Karpas-422 (cell line): ENCODE data around the gene CPNE5. TPM values are rescaled to one million over a fixed set of nuclear protein-coding genes. Genes with fewer than 3 reads are reported as not detected.

Source experiments
- DNase-seq: peaks from one replicate; pipeline ENCODE4 v3.0.0-alpha.2; 2015
- H2AFZ ChIP-seq: fragments of 200-600 bp; sonication (generic); 2 replicates; pipeline ENCODE4 v1.6.1; 2014; ENCODE audit warnings: antibody characterized with exemption, low read length, mixed read lengths
- H3K27ac ChIP-seq: fragments of 200-600 bp; sonication (generic); 2 replicates; pipeline ENCODE4 v1.5.1; 2014; ENCODE audit warnings: mild to moderate bottlenecking, low read length, moderate library complexity
- H3K27me3 ChIP-seq: fragments of 200-600 bp; sonication (generic); 2 replicates; pipeline ENCODE4 v1.6.1; 2014; ENCODE audit warnings: low read length, mixed read lengths
- H3K36me3 ChIP-seq: fragments of 200-600 bp; sonication (generic); 2 replicates; pipeline ENCODE4 v1.6.1; 2014; ENCODE audit warnings: low read length, mixed read lengths; ENCODE audit not compliant: insufficient read depth
- H3K4me1 ChIP-seq: fragments of 200-600 bp; sonication (generic); 2 replicates; pipeline ENCODE4 v1.6.1; 2014; ENCODE audit warnings: mild to moderate bottlenecking, low read length, mixed read lengths
- H3K4me2 ChIP-seq: fragments of 200-600 bp; sonication (generic); 2 replicates; pipeline ENCODE4 v1.6.1; 2014; ENCODE audit warnings: low read length, low read depth, mild to moderate bottlenecking; ENCODE audit not compliant: poor library complexity, severe bottlenecking
- H3K4me3 ChIP-seq: fragments of 200-600 bp; sonication (generic); 2 replicates; pipeline ENCODE4 v1.5.1; 2014; ENCODE audit warnings: mild to moderate bottlenecking, antibody characterized with exemption, low read length, mixed read lengths
- H3K79me2 ChIP-seq: fragments of 200-600 bp; sonication (generic); 2 replicates; pipeline ENCODE4 v1.6.1; 2014; ENCODE audit warnings: mild to moderate bottlenecking, low read length, mixed read lengths
- H3K9ac ChIP-seq: fragments of 200-600 bp; sonication (generic); 2 replicates; pipeline ENCODE4 v1.6.0; 2014; ENCODE audit warnings: low read length
- H3K9me2 ChIP-seq: fragments of 200-600 bp; sonication (generic), shearing (Covaris generic); replicated peaks from 2 replicates; pipeline ENCODE4 v1.6.0; 2014; ENCODE audit warnings: mild to moderate bottlenecking, low read length, moderate library complexity; ENCODE audit not compliant: insufficient read depth
- H3K9me3 ChIP-seq: fragments of 300-700, 200-600 bp; sonication (generic); 2 replicates; pipeline ENCODE4 v1.6.1; 2014; ENCODE audit warnings: low read length, mixed read lengths
- H4K20me1 ChIP-seq: fragments of 200-600 bp; sonication (generic); 2 replicates; pipeline ENCODE4 v1.6.1; 2014; ENCODE audit warnings: mild to moderate bottlenecking, antibody characterized with exemption, low read length, low read depth; ENCODE audit not compliant: insufficient read depth
- total RNA-seq: library from RNA; depleted of rRNA; stranded (reverse); fragments of >200 nt; shearing (Covaris generic); gene quantifications from 2 replicates; pipeline ENCODE4 v1.2.3, GENCODE V29; 2014; ENCODE audit warnings: low replicate concordance

Gene CPNE5
- total RNA-seq, 1 experiment from 2014 or later: 0.63 TPM

- no peak for DNase-seq
- no peaks in the 10 kb centered on the region for H3K9me3 ChIP-seq
- H3K4me1 ChIP-seq: peaks cover 3% of the 10 kb centered on the region; the same call in 1 of the 2 replicates
- no peaks in the 10 kb centered on the region for H3K36me3 ChIP-seq
- H3K9me2 ChIP-seq: no peaks in the 10 kb centered on the region
- no peak overlapping the region for H3K27ac ChIP-seq
- H3K27me3 ChIP-seq: no peaks in the 10 kb centered on the region
- no peaks in the 10 kb centered on the region for H3K79me2 ChIP-seq
- no peak overlapping the region for H3K4me3 ChIP-seq
- H4K20me1 ChIP-seq: no peaks in the 10 kb centered on the region
- no peak overlapping the region for H2AFZ ChIP-seq
- no peak overlapping the region for H3K4me2 ChIP-seq
- no peak overlapping the region for H3K9ac ChIP-seq
Observed at GRCh38 chr6:36803482-36803881, 35.8 kb downstream of the CPNE5 start.

- Histone ChIP-seq H3K27me3 (no peaks in the 10 kb centered on the region), H4K20me1 (no peaks in the 10 kb centered on the region), H3K4me1 (peaks cover 3% of the 10 kb centered on the region; the same call in 1 of the 2 replicates), H3K9me3 (no peaks in the 10 kb centered on the region), H2AFZ (no peak overlapping the region), H3K4me3 (no peak overlapping the region), H3K9ac (no peak overlapping the region), H3K27ac (no peak overlapping the region), H3K4me2 (no peak overlapping the region), H3K79me2 (no peaks in the 10 kb centered on the region), H3K36me3 (no peaks in the 10 kb centered on the region), H3K9me2 (no peaks in the 10 kb centered on the region)
- peak; percentile 62 for DNase-seq
Observed at GRCh38 chr6:36800223-36801076, 38.8 kb downstream of the CPNE5 start.

- Histone ChIP-seq H3K4me2 (no peak overlapping the region), H3K36me3 (no peaks in the 10 kb centered on the region)
Observed at GRCh38 chr6:36798852-36799251, 40.4 kb downstream of the CPNE5 start.

GRCh38 chr6:36797653-36798052 is 41.6 kb downstream of the CPNE5 start:
- H2AFZ ChIP-seq: no peak overlapping the region
- no peaks in the 10 kb centered on the region for H3K9me2 ChIP-seq
- H3K79me2 ChIP-seq: no peaks in the 10 kb centered on the region
- H3K9ac ChIP-seq: no peak overlapping the region
- H3K9me3 ChIP-seq: no peaks in the 10 kb centered on the region
- peaks cover 13% of the 10 kb centered on the region for H3K4me1 ChIP-seq
- no peaks in the 10 kb centered on the region for H4K20me1 ChIP-seq
- no peak overlapping the region for H3K27ac ChIP-seq
- no peak overlapping the region for H3K4me3 ChIP-seq
- H3K36me3 ChIP-seq: no peaks in the 10 kb centered on the region
- DNase-seq: no peak
- no peak overlapping the region for H3K4me2 ChIP-seq
- H3K27me3 ChIP-seq: no peaks in the 10 kb centered on the region

More at GRCh38 chr6:36798852-36799251, 40.4 kb downstream of the CPNE5 start:
- peaks cover 9% of the 10 kb centered on the region for H3K4me1 ChIP-seq
- no peak overlapping the region for H2AFZ ChIP-seq
- no peak for DNase-seq
- no peaks in the 10 kb centered on the region for H3K9me2 ChIP-seq
- H3K4me3 ChIP-seq: no peak overlapping the region
- H3K27ac ChIP-seq: no peak overlapping the region
- H3K27me3 ChIP-seq: no peaks in the 10 kb centered on the region
- no peaks in the 10 kb centered on the region for H3K79me2 ChIP-seq
- H3K9ac ChIP-seq: no peak overlapping the region
- no peaks in the 10 kb centered on the region for H3K9me3 ChIP-seq
- no peaks in the 10 kb centered on the region for H4K20me1 ChIP-seq

GRCh38 chr6:36797055-36797454 is 42.2 kb downstream of the CPNE5 start:
- Histone ChIP-seq H3K9me3 (no peaks in the 10 kb centered on the region), H3K4me1 (peaks cover 13% of the 10 kb centered on the region), H3K9ac (no peak overlapping the region), H3K79me2 (no peaks in the 10 kb centered on the region), H3K9me2 (no peaks in the 10 kb centered on the region), H3K4me3 (no peak overlapping the region), H4K20me1 (no peaks in the 10 kb centered on the region), H3K36me3 (no peaks in the 10 kb centered on the region), H2AFZ (no peak overlapping the region), H3K4me2 (no peak overlapping the region), H3K27ac (no peak overlapping the region), H3K27me3 (no peaks in the 10 kb centered on the region)
- DNase-seq: no peak

GRCh38 chr6:36794713-36795065 is 44.6 kb downstream of the CPNE5 start:
- no peak overlapping the region for H3K4me2 ChIP-seq
- H3K4me3 ChIP-seq: no peak overlapping the region
- no peak overlapping the region for H3K9ac ChIP-seq
- no peak overlapping the region for H2AFZ ChIP-seq
- no peaks in the 10 kb centered on the region for H3K9me2 ChIP-seq
- no peak for DNase-seq
- H3K79me2 ChIP-seq: no peaks in the 10 kb centered on the region
- H3K27ac ChIP-seq: no peak overlapping the region
- no peaks in the 10 kb centered on the region for H4K20me1 ChIP-seq
- peaks cover 10% of the 10 kb centered on the region for H3K4me1 ChIP-seq
- H3K9me3 ChIP-seq: no peaks in the 10 kb centered on the region
- no peaks in the 10 kb centered on the region for H3K27me3 ChIP-seq
- H3K36me3 ChIP-seq: no peaks in the 10 kb centered on the region

GRCh38 chr6:36793913-36794712 is 45.1 kb downstream of the CPNE5 start:
- Histone ChIP-seq H3K9me2 (no peaks in the 10 kb centered on the region), H3K9ac (peak overlapping the region; percentile 27; the same call in 1 of the 2 replicates), H3K9me3 (no peaks in the 10 kb centered on the region), H3K27me3 (no peaks in the 10 kb centered on the region), H3K4me1 (peaks cover 10% of the 10 kb centered on the region), H3K27ac (no peak overlapping the region), H2AFZ (no peak overlapping the region), H4K20me1 (no peaks in the 10 kb centered on the region), H3K79me2 (no peaks in the 10 kb centered on the region), H3K4me2 (peak overlapping the region; percentile 14), H3K36me3 (no peaks in the 10 kb centered on the region), H3K4me3 (peak overlapping the region; percentile 18; the same call in 1 of the 2 replicates)
- peak; percentile 58 for DNase-seq

- Histone ChIP-seq H3K4me2 (peak overlapping the region; percentile 14), H3K9ac (peak overlapping the region; percentile 27; the same call in 1 of the 2 replicates), H3K27me3 (no peaks in the 10 kb centered on the region), H3K9me2 (no peaks in the 10 kb centered on the region), H3K9me3 (no peaks in the 10 kb centered on the region), H2AFZ (no peak overlapping the region), H4K20me1 (no peaks in the 10 kb centered on the region), H3K4me3 (no peak overlapping the region), H3K36me3 (no peaks in the 10 kb centered on the region), H3K27ac (no peak overlapping the region), H3K79me2 (no peaks in the 10 kb centered on the region), H3K4me1 (peaks cover 10% of the 10 kb centered on the region)
- no peak for DNase-seq
Observed at GRCh38 chr6:36793296-36793912, 45.8 kb downstream of the CPNE5 start.
